GM19023 (cell line): ENCODE measurements around the gene ENDOG.

Source experiments
- ATAC-seq: cut with Tn5 transposase; IDR thresholded peaks from one replicate; pipeline ENCODE4 v1.9.1; 2021; ENCODE audit warnings: mild to moderate bottlenecking, moderate library complexity; ENCODE audit not compliant: unreplicated experiment

The ENDOG gene

DNA sequence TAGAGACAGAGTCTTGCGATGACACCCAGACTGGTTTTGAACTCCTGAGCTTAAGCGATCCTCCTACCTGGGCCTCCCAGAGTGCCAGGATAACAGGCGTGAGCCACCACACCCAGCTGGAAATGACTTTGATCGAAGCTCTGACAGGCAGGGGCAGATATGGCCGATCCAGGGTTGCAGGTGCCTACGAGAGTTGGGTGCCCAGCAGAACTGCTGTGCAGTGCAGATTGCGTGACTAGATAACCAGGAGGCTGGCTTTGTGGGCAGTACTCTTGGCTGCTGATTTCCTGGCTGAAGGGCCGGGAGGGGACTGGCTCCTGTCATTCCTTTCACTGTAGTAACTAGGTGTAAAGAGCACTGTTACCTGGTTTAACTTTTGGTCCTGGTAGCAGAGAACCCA, 19.4 kb upstream of the ENDOG start:
- ATAC-seq, result no peak

DNA sequence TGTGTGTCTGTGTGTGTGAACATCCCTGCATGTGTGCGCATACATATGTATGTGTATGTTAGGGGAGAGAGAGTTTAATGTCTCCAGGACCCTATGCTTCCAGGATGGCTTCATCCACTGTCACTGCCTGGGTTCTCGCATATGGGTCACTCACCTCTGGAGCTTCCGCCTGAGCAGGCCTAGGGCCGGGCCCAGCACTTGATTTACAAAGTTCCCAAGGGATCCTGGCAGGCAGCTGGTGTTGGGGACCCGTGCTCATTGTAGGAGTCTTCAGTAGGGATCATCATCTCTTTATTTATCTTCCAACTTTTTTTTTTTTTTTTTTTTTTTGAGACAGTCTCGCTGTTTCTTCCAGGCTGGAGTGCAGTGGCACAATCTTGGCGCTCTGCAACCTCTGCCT, 18.2 kb upstream of the ENDOG start:
- ATAC-seq, result no peak

DNA sequence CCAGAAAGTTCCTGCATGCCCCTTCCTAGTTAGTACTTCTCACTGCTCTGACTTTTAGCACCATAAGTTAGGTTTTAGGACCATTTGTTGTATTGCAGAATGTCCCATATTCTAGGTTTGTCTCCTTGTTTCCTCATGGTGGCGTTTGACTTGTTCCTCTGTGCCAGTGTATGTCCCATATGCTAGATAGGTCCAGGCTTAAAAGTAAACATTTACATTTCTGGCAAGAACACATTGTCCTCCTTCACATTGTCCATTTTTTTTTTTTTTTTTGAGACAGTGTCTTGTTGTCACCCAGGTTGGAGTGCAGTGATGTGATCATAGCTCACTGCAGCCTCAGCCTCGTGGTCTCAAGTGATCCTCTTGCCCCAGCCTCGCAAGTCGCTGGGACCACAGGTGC, 15.8 kb upstream of the ENDOG start:
- ATAC-seq, result no peak

DNA sequence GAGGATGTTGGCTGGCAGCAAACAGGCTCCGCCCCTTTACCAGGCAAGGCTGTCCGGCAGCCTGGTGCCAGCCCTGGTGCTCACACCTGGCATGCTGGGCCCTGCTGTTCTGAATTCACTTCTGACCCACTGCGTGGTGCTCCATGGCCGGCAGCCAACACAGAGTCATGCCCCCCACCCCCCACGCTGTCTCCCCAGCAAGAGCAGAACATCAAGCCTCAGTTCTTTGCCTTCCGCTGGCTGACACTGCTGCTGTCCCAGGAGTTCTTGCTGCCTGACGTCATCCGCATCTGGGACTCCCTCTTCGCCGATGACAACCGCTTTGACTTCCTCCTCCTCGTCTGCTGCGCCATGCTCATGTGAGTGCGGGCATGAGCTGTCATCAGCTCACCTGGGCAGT, 12.6 kb upstream of the ENDOG start:
- no peak for ATAC-seq

DNA sequence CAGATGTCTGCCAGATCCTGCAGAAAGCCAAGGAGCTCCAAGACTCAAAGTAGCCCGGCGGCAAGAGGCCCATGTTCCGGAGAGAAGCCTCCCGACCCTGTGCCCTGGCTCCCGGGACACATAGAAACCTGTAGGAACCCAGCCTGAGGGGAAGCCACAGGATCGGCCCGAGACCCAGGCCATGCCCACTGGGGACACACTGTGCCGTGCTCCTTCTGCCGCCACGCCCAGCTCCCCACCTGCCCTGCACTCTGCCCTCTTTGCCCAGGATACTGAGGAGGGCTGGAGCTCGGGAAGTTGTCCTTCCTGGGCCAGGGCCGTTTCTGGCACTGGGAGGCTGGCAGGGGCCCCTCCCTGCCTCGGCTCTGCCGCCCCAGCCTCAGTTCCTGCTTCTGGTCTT, 10.5 kb upstream of the ENDOG start:
- no peak for ATAC-seq

DNA sequence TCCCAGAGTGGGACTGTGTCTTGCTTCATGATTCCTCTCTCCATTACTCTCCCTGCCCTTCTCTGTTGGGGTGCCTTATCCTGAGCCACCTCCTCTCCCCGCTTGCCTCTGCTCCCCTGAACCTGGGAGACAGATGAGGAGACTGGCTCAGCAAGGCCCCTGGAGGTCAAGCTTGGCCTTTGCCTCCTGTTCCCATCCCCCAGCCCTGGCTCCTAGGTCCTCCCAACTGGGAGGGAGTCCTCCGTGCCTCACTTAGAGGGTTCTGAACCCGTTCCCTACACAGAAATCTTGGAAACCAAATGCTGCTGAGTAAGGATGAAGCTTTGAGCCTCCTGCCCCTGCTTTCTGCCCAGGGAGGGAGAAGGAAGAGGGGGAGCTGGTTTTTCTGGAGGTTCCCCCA, 9.8 kb upstream of the ENDOG start:
- no peak for ATAC-seq

DNA sequence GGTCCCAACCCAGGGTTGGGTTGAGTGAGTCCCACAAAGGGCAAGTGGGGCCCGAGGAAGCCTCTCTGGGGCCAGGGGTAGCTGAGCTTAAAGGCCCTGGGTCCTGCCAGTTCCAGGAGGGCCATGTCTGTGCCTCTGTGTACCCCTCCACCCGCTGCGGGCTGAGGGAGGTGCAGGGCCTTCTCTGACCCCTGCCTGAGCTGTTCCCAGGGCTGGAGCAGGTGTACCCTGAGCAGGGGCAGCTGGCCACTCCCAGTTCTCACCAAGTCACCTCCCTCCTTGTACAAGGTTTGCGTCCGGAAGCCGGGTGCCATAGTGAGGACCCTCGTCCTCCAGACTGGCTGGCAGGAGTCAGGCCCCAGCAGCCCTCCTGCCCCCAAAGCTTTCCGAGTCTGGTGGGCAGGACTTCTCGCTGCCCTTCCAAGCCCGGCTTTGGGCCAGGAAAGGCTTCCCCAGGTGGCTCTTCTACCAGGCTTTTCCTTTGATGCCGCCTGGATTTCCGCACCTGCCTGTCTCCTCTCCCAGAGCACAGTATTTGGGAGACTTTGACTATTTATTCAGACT, 9.2 kb upstream of the ENDOG start:
- no peak for ATAC-seq

DNA sequence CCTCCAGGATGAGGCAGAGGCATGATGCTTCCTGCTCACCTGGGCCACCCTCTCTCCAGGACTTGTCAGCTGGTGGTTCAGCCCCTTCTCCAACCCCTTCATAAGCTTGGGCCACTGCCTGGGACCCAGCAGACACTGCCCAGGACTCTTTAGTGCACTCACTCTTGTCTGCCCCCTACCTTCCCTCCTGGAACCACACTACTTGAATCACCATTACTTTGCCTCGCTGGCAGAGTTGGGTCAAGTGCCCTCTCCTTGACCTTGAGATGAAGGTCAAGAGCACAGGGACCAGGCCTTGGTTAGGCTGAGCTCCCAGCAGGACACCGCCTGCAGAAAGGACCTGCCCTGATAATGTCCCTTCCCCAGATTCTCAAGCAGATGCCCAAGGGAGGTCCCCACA, 8.5 kb upstream of the ENDOG start:
- no peak for ATAC-seq

DNA sequence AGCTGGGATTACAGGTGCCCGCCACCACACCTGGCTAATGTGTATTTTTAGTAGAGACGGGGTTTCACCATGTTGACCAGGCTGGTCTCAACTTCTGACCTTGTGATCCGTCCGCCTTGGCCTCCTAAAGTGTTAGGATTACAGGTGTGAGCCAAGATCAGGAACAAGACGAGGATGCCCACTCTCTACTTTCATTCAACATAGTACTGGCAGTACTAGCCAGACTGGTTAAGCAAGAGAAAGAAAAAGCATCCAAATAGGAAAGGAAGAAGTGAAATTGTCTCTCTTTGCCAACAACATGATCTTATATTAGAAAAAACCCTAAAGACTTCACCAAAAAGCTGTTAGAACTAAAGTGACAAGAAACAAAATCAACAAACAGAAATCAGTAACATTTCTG, 7.4 kb upstream of the ENDOG start:
- ATAC-seq, result no peak

DNA sequence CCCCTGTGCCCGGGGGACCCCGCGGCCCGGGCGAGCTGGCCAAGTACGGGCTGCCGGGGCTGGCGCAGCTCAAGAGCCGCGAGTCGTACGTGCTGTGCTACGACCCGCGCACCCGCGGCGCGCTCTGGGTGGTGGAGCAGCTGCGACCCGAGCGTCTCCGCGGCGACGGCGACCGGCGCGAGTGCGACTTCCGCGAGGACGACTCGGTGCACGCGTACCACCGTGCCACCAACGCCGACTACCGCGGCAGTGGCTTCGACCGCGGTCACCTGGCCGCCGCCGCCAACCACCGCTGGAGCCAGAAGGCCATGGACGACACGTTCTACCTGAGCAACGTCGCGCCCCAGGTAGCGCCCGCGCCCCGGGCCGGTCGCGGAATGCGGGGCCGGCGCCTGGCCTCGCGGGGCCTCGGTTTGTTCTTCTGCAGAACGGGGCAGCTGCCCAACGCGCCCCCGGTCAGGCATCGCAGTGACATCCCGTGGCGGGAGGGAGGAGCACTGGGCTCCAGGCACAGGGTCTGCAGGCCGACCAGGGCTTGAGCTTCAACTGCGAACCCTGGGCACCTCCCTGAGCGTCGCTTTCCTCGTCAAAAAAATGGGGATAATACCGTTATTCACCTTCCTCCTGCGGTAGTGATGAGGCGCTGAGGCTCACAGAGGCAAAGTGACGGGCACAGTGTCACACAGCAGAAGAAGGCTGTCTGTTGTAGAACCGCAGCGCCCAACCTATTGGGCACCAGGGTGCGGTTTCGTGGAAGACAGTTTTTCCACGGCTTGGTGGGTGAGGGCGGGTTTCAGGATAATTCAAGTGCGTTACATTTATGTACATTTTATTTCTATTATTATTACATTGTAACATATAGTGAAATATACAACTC, 777 bp downstream of the ENDOG start:
- ATAC-seq, result peak; percentile 19

DNA sequence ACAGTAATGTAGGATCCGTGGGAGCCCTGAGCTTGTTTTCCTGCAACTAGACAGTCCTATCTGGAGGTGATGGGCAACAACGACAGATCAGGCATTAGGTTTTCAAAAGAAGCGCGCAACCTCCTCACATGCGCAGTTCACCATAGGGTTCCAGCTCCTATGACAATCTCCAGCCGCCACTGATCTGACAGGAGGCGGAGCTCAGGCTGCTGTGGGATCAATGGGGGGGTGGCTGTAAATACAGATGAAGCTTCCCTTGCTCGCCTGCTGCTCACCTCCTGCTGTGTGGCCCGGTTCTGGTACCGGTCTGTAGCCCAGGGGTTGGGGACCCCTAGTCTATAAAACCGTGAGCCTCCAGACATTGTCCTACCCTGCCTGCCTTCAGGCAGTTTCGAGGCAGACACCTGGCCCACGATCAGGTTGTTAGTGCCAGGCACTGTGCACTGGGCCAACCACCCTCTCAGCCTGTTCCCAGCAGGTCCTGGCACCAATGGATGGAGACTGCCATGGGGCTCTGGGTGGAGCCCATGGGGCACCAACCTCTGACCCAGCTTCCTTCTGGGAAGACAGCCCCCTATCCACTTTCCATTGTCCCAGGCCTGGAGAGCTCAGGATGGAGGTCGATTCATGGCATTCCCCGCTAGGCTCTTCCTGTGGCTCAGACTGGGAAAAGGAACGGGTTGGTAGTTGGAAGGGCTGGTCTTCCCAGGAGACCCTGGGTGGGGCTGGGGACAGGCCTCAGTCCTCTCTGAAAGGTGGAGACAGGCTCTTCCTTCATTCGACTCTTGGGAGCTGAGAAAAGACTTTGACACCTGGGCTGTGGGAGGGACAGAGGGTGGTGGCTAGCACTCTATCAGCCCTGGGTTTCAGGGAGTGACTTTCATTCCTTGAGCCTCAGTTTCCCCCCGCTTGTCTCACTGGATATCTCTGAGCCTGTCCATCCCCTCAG, 1.7 kb downstream of the ENDOG start:
- no peak for ATAC-seq

DNA sequence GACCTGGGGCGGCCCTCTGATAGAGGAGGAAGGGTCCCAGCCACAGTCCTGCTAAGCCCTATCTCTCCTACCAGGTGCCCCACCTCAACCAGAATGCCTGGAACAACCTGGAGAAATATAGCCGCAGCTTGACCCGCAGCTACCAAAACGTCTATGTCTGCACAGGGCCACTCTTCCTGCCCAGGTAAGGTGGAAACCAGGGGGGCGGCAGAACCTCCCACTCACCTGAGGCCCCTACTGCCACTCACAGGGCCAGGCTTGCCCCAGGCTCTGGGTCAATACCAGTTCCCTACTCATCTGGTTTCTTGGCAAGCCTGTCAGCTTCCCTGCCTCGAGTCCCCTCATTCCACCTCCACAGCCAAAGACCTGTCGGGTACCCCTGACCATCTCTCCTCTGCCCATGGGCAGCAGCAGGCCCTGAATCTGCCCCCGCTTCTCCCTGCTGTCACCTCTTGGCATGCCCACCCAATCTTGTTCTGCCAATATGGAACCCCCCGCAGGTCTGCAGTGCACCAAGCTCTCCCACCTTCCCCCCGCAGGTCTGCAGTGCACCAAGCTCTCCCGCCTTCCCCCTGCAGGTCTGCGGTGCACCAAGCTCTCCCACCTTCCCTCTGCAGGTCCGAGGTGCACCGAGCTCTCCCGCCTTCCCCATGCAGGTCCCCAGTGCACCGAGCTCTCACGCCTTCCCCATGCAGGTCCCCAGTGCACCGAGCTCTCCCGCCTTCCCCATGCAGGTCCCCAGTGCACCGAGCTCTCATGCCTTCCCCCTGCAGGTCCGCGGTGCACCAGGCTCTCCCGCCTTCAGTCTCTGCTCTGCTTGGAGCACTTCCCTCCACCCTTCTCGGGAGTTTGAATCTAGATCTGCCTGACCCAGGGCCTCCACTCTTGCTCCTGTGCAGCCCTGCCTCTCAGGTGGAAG, 2.6 kb downstream of the ENDOG start:
- ATAC-seq, result no peak

DNA sequence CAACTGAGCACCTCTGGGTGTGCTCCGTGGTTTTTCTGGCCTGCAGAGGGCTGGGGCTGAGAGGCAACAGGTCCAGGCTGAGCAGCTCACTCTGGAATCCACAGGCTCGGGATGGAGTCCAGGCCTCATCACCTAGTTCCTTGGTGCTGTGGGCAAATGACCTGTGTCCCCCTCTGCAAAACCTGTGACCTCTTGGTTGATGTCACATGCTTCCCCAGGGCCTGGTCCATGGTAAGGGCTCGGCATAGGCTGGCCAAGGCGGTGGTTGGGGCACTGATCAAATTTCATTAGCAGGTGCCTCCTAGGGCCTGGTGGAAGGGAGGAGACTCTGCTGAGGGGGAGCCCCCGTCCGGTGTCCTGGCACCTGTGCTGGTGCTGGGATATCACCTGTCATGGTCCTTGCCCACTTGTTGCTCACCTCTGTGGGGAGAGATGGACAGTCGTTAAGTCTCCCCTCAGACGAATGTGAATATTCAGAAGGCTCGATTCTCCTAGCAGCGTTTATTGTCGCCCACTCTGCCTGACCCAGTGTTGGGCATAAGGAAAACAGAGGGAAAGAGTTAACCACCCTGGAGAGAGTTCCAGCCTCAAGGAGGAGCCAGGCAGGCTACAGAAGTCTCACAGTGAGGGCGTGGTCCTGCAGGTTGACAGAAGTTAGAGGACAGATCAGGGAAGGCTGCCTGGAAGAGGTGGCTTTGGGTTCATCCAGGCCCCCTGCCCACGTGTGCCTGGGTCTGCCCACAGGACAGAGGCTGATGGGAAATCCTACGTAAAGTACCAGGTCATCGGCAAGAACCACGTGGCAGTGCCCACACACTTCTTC, 3.5 kb downstream of the ENDOG start:
- no peak for ATAC-seq

DNA sequence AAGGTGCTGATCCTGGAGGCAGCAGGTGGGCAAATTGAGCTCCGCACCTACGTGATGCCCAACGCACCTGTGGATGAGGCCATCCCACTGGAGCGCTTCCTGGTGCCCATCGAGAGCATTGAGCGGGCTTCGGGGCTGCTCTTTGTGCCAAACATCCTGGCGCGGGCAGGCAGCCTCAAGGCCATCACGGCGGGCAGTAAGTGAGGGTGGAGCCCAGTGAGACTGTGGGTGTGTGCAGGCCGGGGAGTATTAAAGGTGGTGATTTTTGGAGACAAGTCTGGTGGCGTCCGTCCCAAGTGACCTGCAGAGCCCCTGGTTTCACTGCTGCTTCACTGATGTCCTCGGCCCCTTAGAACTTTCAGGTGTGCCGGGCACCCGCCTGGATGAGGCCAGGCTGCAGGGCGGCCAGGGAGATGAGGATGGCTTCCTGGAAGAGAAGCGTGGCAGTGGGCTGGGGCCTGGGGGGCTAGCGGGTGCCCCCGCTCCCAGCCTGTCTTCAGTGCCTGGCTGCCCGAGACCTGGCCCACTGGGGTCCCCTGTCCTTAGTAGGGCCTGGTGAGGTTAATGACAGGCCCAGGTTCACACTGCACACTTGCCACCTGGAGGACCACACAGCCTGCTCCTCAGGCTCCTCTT, 4.2 kb downstream of the ENDOG start:
- no peak for ATAC-seq

DNA sequence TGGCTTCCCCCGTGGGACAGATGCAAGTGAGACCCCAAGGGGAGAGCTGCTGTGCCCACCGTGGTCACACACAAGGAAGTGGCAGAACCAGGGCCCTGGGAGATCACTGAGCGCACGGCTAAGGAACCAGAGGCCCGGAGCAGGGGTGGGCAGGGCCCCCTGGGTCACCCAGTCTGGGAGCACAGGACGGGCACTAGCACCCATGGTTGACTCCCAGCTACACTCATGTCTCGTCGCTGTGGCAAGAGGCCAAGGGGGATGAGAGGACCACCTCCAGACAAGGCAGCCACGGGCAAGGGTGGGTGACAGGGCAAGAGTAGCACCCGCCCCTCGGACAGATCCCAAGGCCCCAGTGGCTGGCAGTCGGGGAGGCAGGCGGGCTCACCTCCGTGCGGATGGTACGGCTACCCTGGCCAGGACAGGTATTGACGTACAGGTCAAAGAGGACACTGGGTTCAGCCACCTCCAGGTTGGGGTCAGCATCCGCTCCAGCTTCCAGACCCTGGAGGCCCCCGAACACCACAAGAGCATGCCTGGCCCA, 5.1 kb downstream of the ENDOG start:
- ATAC-seq, result no peak

DNA sequence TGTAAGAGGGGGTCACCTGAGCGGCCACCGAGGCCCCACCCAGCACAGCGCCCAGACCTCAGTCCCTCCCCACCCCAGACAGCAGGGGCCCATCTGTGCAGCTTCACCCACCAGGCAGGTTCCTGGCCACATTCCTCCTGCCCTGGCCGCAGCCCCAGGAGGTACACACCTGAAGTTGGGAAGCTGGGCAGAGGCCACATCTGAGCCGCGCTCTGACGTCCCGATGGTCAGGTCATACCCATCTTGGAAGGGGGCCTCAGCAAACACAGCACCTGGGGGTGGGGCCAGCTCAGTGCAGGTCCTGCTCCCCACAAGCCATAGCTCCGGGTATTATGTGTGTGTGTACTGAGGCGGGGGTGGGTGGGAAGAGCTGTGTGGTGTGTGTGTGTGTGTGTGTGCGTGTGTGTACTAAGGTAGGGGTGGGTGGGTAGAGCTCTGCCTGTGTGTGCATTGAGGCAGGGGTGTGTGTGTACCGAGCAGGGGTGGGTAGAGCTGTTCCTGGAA, 5.7 kb downstream of the ENDOG start:
- no peak for ATAC-seq

DNA sequence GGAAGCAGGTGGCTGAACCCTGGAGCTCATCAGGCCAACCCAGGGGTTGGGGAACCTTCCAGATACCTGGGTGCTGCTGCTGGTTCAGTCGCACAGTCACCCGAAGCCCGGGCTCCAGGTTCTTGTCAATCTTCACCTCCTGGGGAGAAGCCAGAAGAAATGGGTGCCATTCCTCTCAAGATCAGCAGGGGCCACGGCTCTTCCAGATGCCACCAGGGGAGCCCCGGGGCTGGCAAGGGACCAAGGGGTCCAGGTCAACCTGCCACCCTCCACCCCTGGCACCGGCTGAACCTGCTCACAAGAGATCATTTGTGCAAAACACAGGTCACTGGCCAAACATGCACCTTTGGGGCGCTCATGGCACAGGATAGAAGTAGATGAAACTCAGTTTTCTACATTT, 6.6 kb downstream of the ENDOG start:
- no peak for ATAC-seq

DNA sequence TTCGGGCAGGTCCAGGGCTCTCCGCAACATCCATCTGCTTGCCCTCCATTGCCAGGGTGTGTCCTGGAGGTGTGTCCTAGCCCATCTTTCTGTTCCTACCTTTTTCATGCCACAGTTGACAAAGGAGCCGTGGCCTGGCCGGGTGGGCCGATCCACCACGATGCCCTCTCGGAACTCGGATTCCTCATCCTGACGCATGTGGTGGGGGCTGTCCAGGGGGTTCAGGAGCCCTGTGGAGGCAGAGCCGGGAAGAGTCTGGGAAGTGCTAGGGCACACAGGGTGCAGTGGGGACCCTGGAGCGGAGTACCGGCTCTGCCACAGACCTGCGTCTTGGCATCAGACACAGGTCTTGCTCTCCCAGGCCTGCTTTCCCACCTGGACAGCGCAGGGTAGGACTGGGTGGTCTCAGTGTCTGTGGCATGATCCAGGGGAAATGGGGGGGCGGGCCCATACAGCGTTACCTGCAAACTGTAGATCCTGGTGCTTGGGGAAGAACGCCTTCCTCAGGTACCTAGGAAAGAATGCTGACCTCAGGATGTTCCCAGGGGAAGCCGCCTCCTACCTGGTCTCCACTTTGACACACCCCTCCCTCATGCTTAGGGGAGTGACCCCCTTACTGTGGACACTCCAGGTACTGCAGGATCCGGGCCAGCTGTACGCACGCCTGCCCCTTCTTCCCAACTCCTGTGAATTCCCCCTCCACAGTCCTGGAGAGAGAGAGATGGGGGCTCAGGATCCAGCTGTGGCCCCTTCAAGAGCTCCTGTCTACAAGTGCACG, 7.8 kb downstream of the ENDOG start:
- no peak for ATAC-seq
